GM18907 (cell line): ENCODE measurements around the gene ASTN1.

Experiments used
- ATAC-seq: cut with Tn5 transposase; IDR thresholded peaks from one replicate; pipeline ENCODE4 v1.9.1; 2021; ENCODE audit warnings: mild to moderate bottlenecking, moderate library complexity; ENCODE audit not compliant: unreplicated experiment

Gene ASTN1

GRCh38 chr1:177164380-177165068 is at the start of gene ASTN1:
ASTN1 (minus strand) TSS chr1:177164712; CDS start chr1:177164676, 36 bp downstream.
- ATAC-seq: no peak

GRCh38 chr1:177211231-177211630 is 46.7 kb upstream of the ASTN1 start:
- ATAC-seq: no peak

GRCh38 chr1:177210071-177210470 is 45.6 kb upstream of the ASTN1 start:
- ATAC-seq: no peak

GRCh38 chr1:177209357-177209756 is 44.8 kb upstream of the ASTN1 start:
- ATAC-seq: no peak

- ATAC-seq: no peak
Measured at GRCh38 chr1:177208920-177209319, 44.4 kb upstream of the ASTN1 start.

GRCh38 chr1:177206831-177207355 is 42.4 kb upstream of the ASTN1 start:
- ATAC-seq: no peak

GRCh38 chr1:177200290-177200689 is 35.8 kb upstream of the ASTN1 start:
- no peak for ATAC-seq

- no peak for ATAC-seq
Measured at GRCh38 chr1:177198243-177198642, 33.7 kb upstream of the ASTN1 start.

GRCh38 chr1:177190308-177190970 is 25.9 kb upstream of the ASTN1 start:
- ATAC-seq: no peak

GRCh38 chr1:177186639-177187038 is 22.1 kb upstream of the ASTN1 start:
- ATAC-seq: no peak

- ATAC-seq: no peak
Measured at GRCh38 chr1:177185209-177185608, 20.7 kb upstream of the ASTN1 start.

- ATAC-seq: no peak
Measured at GRCh38 chr1:177183836-177184235, 19.3 kb upstream of the ASTN1 start.

- ATAC-seq: peak; percentile 97
Measured at GRCh38 chr1:177181631-177182291, 17.2 kb upstream of the ASTN1 start.

GRCh38 chr1:177181280-177181630 is 16.7 kb upstream of the ASTN1 start:
- ATAC-seq: peak; percentile 12

GRCh38 chr1:177174921-177175634 is 10.6 kb upstream of the ASTN1 start:
- ATAC-seq: no peak

GRCh38 chr1:177173976-177174375 is 9.5 kb upstream of the ASTN1 start:
- no peak for ATAC-seq

GRCh38 chr1:177172866-177173265 is 8.4 kb upstream of the ASTN1 start:
- no peak for ATAC-seq

- no peak for ATAC-seq
Measured at GRCh38 chr1:177172272-177172671, 7.8 kb upstream of the ASTN1 start.

- ATAC-seq: no peak
Measured at GRCh38 chr1:177171536-177172123, 7.1 kb upstream of the ASTN1 start.

GRCh38 chr1:177170756-177171535 is 6.4 kb upstream of the ASTN1 start, which contains the start of gene BRINP2:
BRINP2 (plus strand) TSS chr1:177170958; CDS start chr1:177229877, 58,919 bp downstream.
- peak; percentile 74 for ATAC-seq
